ENCODE results near the gene LGALS7B.
"Not testable (repeated sequence)": the region's sequence is repeated elsewhere in the genome, so short reads cannot be mapped to it uniquely, and the experiment has no call there.

Gene LGALS7B

DNA sequence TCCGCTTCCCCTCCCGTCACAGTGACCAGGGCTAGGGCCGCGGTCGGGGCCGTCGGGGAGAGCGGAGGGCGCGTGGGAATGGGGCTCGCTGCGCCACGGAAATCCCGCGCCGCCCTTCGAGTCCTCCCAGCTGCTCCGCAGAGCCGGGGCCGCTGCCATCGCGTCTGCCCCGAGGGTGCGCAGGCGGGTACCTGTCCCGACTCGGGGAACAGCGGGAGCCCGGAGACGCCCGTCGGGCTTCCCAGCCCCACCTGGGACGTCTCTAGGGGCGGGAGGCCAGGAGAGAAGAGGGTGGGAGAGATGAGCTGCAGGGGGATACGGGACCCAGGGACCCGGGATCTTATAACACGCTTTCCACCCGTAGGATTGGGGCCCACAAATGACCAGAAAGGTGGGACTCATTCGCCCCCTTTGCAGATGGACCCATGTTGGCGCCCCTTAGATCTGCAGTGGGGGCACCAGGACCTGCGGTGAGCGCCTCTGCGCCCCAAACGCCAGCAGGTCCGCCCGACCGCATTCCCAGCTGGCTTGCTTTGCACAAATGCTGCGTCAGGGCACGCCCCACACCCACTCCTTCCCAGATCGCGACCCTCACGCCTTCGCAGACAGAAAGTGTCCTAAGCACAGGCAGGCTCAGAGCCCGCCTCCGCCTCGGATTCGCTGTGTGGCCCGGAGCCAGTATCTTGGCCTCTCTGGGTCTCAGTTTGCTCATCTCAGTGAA, 18.6 kb upstream of the LGALS7B start:
- not testable (repeated sequence) for FAIRE-seq

DNA sequence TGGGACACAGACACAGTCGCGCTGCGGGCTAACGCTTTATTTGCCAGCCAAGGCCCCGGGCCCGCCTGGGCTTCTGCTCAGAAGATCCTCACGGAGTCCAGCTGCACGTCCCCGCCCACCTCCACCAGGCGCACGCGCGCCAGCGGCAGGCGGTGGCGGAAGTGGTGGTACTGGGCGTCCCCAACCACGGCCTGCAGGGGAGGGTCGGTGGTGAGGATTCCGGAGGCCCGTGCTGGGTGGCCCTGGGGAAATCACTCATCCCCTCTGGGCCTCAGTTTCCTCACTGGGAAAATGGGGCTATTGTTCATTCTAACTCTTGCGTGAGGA, 18.1 kb upstream of the LGALS7B start:
- FAIRE-seq = not testable (repeated sequence)

DNA sequence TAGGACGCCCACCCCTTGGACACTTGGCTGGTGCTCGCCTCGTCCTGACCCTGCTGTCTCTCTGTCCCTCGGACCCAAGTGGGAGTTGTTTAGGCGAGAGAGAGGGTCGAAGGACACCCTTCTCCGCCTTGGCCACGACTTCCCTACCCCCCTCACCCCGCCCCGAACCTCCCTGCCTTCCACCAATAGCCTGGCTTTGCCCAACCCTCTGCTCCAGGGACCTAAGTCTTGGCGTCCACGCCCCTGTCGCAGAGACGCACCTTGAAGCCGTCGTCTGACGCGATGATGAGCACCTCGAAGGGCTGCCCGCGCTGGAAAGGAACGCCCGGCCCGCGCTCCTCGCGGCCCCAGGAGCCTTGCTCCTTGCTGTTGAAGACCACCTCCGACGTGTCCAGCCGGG, 17.4 kb upstream of the LGALS7B start:
- not testable (repeated sequence) for FAIRE-seq

DNA sequence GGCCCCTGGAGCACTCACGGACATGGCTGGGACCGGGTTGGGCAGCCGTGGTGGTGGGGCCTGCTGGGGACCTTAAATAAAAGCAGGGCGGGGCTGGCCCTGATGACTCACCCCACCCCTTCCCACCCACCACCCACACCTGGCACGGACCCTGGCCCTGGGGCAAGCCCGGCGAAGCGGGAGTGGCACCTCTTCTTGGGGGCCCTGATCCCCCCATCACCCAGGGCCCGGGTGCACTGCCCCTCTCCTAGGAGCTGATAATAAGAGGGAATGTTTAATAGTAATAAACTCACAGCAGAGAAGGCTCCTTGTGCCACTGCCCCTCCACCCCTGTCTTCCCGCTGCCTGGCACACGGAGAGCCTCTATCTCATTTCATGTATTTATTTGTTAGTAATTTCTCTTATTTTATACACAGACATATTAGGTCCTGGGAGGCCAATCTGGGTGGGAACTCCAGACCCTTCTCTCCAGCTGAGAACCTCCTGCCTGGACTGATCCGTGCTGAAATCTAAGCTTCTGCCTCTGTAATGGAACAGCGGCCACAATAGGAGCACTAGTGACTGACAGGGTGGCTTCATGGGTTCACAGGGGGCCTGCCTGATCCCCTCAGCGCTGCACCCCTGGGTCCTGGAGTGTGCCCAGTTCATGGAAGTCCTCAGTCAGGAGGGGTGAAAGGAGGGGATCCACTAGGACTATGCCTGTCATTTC, 15.4 kb upstream of the LGALS7B start, which contains the start of gene LGALS7:
Gene LGALS7, minus strand, starts transcription at position 49 of the 709 bp plus-strand sequence. Its CDS starts 25 bp downstream, at position 24.
- no peak for FAIRE-seq

DNA sequence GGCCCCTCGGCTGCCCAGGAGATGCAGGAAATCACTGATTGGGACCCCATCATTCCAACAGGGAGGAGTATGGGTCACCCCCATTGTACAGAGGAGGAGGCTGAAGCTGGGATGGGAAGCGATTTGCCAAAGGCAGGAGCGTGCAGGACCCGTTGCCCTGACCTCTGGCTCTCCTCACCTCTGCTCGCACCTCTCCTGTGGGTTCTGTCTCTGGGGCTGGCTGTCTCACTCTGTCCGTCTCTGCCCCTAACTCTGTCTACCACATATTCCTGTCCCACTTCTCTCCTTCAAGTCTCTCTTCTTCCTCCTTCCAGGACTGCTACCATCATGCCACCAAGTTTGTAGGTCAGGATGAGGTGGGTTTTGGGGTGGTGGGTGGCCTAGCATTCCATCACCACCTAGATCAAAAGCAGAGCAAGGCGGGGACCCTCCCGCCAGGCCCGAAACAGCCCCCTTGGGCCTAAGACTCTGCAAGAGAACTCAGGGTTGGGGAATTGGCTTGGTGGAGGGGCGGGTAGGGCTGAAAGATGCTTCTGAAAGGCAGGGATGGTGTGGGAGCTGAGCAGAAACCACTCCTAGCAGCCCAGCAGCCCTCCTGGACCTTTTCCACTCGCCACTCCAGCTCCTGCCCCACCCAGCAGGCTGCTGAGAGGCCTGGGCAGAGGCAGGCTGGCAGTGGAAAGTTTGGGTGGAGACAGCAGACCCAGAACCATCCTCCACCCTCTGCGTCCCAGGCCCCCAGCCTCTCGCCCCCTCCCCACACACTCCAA, 14.6 kb upstream of the LGALS7B start:
- FAIRE-seq = no peak

DNA sequence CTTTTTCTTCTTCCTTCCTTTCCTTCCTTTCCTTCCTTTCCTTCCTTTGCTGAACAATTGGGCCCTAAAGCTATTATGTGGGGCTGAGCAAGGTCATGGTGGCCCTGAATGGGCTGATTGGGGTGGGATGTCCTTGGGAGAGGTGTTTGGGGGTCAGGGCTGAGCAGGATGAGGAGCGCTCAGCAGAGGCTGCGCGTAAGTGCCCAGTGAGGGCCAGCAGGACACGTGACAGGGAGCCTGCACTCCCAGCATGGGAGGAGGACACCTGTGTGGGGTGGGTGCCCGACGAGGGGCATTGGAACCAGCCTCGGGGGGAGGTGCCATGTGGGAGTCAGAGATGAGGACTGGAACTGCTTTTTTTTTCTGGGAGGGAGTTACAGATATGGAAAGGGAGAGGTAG, 10.3 kb upstream of the LGALS7B start:
- no peak for FAIRE-seq

DNA sequence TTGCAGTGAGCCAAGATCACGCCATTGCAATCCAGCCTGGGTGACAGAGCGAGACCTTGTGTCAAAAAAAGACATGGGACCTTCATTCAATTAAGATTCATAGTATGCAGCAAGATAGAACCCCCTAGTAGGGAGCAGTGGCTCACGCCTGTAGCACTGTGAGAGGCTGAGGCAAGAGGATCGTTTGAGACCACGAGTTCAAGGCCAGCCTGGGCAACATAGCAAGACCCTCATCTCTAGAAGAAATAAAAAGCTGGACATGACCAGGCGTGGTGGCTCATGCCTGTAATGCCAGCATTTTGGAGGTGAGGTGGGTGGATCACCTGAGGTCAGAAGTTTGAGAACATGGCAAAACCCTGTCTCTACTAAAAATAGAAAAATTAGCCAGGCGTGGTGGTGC, 8.6 kb upstream of the LGALS7B start:
- FAIRE-seq = no peak

DNA sequence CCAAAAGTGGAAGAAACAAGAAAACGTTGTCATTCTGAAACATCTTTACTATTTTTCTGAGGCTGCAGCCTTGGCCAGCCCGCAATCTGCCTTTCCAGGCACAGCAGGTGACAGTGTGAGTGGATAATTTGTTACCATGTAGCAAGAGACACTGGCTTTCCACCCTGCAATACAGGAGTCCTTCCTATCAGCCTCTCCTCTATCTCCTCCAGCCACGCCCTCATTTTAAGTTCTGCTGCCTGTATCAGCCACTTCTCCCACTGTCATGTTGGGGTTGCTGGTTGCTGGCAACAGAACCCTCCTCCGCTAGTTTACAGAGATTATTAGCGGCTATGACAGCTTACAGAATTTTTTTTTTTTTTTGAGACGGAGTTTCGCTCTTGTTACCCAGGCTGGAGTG, 7.9 kb upstream of the LGALS7B start:
- FAIRE-seq = no peak

DNA sequence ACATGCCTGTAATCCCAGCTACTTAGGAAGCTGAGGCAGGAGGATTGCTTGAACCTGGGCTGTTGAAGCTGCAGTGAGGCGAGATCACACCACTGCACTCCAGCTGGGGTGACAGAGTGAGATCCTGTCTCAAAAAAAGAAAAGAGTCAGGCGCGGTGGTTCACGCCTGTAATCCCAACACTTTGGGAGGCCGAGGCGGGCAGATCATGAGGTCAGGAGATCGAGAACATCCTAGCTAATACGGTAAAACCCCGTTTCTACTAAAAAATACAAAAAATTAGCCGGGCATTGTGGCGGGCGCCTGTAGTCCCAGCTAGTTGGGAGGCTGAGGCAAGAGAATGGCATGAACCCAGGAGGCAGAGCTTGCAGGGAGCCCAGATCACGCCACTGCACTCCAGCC, 6.8 kb upstream of the LGALS7B start:
- FAIRE-seq = not testable (repeated sequence)

DNA sequence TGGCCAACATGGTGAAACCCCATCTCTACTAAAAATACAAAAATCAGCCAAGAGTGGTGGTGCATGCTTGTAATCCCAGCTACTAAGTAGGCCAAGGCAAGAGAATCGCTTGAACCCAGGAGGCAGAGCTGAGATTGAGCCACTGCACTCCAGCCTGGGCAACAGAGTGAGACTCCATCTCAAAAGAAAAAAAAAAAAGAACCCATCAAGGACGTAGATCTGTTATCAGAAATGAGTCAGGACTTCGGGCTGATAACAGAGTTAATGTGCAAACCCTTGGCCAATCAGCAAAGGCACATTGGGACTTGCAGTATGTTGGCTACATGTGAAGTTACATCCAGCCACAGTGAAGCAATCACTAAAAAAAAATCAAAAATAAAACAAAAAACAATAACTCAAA, 4.8 kb upstream of the LGALS7B start:
- no peak for FAIRE-seq

DNA sequence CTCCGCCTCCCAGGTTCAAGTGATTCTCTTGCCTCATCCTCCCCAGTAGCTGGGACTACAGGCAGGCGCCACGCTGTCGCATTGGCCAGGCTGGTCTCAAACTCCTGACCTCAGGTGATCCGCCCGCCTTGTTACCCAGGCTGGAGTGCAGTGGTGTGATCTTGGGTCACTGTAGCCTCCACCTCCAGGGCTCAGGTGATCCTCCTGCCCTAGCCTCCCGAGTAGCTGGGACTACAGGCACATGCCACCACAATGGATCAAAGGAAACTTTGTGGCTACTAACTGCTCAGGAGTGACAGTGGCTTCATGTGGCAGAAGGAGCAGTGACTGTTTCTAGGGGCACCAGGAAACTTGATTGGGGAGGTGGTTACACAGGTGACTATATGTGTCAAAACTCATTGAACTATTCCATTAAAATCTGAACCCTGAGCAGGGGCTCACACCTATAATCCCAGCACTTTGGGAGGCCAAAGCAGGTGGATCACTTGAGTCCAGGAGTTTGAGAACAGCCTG, 3.8 kb upstream of the LGALS7B start:
- FAIRE-seq = no peak

DNA sequence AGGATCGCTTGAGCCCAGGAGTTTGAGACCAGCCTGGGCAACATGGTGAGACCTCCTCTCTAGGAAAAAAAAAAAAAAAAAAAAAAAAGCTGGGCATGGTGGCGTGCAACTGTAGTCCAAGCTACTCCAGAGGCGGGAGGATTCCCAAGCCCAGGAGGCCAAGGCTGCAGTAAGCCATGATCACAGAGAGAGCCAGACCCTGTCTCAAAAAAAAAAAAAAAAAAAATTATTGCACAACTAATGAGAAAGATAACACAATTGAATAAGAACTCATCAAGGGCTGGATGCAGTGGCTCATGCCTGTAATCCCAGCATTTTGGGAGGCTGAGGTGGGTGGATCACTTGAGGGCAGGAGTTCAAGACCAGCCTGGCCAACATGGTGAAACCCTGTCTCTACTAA, 2.9 kb upstream of the LGALS7B start:
- not testable (repeated sequence) for FAIRE-seq

DNA sequence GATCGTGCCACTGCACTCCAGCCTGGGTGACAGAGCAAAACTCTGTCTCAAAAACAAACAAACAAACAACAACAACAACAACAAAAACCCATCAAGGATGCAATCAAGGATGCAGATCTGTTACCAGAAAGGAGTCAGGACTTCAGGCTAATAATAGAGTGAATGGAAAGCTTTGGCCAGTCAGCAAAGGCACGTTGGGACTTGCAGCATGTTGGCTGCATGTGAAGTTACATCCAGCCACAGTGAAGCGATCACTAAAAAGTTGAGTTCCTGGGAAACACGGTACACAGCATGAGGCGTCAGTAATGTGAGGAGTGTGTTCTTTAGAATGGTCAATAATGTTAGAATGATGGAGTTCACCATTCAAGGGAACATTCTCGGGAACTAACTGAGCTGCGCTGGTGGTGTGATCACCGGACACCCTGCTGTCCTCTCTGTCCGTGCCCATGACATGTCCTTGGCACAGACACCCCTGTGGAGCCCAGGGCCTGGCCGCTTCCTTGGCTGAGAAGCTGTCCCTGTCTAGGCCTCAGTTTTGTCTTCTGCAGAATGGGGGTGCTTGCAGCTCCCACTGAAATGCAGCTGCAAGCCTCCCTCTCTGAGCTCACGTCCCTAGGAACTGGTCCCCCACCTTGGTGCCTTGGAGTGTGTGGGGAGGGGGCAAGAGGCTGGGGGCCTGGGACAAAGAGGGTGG, 2.3 kb upstream of the LGALS7B start:
- FAIRE-seq = no peak

DNA sequence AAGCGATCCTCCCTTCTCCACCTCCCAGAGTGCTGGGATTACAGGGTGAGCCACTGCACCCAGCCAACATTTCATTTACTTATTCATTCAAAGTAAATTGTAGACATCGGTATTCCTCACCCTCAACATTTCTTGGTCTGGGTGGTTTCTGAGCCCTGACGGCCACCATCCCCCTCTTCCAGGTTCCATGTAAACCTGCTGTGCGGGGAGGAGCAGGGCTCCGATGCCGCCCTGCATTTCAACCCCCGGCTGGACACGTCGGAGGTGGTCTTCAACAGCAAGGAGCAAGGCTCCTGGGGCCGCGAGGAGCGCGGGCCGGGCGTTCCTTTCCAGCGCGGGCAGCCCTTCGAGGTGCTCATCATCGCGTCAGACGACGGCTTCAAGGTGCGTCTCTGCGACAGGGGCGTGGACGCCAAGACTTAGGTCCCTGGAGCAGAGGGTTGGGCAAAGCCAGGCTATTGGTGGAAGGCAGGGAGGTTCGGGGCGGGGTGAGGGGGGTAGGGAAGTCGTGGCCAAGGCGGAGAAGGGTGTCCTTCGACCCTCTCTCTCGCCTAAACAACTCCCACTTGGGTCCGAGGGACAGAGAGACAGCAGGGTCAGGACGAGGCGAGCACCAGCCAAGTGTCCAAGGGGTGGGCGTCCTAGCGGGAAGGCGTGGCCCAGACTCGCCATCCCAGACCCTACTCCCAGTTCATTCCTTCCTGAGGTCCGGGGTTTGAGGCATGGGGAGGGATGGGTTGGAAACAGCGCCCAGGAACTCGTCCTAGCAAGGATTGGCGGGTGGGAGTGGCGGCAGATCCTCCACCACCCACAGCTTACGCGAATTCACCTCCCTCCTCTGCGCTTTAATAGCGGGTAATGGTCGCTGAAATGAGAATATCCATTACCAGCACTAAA, 1.8 kb downstream of the LGALS7B start:
- not testable (repeated sequence) for FAIRE-seq

DNA sequence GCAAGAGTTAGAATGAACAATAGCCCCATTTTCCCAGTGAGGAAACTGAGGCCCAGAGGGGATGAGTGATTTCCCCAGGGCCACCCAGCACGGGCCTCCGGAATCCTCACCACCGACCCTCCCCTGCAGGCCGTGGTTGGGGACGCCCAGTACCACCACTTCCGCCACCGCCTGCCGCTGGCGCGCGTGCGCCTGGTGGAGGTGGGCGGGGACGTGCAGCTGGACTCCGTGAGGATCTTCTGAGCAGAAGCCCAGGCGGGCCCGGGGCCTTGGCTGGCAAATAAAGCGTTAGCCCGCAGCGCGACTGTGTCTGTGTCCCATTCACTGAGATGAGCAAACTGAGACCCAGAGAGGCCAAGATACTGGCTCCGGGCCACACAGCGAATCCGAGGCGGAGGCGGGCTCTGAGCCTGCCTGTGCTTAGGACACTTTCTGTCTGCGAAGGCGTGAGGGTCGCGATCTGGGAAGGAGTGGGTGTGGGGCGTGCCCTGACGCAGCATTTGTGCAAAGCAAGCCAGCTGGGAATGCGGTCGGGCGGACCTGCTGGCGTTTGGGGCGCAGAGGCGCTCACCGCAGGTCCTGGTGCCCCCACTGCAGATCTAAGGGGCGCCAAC, 2.6 kb downstream of the LGALS7B start:
- peak; percentile 71 for FAIRE-seq

DNA sequence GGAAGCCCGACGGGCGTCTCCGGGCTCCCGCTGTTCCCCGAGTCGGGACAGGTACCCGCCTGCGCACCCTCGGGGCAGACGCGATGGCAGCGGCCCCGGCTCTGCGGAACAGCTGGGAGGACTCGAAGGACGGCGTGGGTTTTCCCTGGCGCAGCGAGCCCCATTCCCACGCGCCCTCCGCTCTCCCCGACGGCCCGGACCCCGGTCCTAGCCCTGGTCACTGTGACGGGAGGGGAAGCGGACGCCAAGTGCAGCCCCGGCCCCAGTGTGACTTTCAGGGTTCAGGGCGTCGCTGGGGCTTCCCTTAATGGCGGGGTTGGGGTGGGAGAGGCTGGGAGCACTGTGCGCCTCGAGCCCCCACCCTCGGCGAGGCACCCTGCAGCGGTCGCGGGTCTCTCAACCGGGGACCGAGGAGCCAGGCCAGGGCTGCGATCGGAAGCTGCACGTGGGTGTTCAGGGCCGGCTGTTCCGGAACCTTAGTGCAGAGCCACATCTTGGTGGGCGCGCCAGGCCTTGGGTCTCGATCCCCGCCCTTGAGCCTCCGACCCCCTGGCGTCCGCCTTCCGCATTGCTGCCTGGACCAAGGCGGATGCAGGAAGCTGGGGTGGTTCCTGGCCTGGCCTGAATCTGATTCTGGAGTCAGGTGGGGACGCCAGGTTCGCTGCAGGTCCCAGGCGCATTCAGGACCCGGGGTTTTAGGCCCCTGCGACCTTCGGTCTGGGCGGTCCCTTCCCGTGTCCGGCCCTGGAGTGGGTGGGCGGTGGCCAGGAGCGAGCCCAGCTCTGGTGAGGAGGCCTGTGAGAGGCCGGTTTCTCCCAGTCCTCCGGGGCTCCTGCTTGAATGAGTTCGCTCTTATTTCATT, 3.5 kb downstream of the LGALS7B start:
- FAIRE-seq = no peak

DNA sequence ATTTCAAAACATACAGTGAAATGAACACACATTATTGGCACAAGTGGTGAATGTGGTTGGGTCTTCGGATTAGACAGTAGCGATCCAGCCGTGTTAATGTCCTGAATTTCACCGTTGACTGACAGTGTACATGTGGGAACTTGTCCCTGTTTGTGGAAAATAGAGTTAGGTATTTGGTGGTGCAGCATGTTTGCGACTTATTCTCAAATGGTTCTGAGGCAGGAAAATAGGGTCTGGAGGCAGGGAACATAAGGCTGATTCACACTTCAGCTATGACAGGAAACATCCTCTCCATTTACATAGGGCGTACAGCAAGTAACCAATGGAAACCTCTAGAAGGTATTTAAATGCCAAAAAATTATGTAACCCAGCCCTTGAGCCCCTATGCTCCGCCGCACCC, 4.2 kb downstream of the LGALS7B start:
- FAIRE-seq = no peak

DNA sequence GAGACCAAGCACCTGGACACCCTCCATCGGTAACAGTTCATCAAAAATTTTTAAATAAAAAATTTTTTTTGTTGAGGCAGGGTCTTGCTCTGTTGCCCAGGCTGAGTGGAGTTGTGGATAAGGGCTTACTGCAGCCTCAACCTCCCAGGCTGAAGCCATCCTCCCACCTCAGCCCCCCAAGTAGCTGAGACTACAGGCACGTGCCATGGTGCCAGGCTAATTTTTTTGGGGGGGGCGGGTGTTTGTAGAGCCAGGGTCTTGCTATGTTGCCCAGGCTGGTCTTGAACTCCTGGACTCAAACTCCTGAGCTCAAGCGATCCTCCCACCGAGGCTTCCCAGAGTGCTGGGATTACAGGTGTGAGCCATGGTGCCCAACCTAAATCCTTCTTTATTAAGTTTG, 4.7 kb downstream of the LGALS7B start:
- FAIRE-seq = no peak

DNA sequence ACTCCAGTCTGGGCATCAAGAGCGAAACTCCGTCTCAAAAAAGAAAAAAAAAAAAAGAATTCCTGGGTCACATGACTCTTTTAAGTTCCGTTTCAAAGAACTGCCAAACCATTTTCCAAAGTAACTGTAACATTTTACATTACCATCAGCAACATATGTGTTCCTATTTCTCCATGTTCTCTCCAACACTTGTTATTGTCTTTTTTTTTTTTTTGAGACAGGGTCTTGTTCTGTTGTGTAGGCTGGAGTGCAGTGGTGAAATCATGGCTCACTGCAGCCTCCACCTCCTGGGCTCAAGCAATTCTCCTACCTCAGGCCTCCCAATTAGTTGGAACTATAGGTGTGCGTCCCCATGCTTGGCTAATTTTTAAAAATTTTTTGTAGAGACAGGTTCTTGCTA, 6.5 kb downstream of the LGALS7B start:
- no peak for FAIRE-seq

DNA sequence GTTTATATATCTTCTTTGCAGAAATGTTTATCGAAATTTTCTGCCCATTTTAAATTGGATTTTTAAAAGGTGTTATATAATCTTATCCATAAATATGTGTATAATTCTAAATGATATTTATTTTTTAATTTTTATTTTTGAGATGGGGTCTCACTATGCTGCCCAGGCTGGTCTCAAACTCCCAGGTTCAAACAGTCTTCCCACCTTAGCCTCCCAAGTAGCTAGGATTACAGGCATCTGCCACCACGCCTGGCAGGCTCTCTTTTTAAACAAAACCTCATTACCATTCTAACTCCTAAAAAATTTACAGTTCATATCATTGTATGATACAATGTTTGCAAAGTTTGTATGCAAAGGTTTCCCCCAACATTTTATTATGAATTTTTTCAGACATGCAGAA, 7.2 kb downstream of the LGALS7B start:
- no peak for FAIRE-seq
